Fibroblast of lung (primary cell): ENCODE data around the gene COBL. TPM values are rescaled to one million over a fixed set of nuclear protein-coding genes. Genes with fewer than 3 reads are reported as not detected.
A peak's percentile ranks its signal among the peaks of the same experiment; 100 is the strongest.

ENCODE experiments used
- DNase-seq, 2 donors: peaks; one replicate each; pipeline versions ENCODE4 v3.0.0 to v3.0.0-alpha.2; 2010; ENCODE audit warnings: low read depth in 2 of 2
- H2AFZ ChIP-seq: 2 replicates; pipeline ENCODE4 v1.5.1; 2012; ENCODE audit warnings: low read length, control low read depth, inconsistent platforms
- H3K27ac ChIP-seq: 2 replicates; pipeline ENCODE4 v1.5.1; 2011; ENCODE audit warnings: low read length, control low read depth; ENCODE audit not compliant: insufficient read depth
- H3K27me3 ChIP-seq: 2 replicates; pipeline ENCODE4 v1.5.1; 2011; ENCODE audit warnings: mild to moderate bottlenecking, low read length; ENCODE audit not compliant: control insufficient read depth, insufficient read depth
- H3K36me3 ChIP-seq: 2 replicates; pipeline ENCODE4 v1.5.1; 2011; ENCODE audit warnings: low read length; ENCODE audit not compliant: control insufficient read depth, insufficient read depth
- H3K4me1 ChIP-seq: 2 replicates; pipeline ENCODE4 v1.5.1; 2011; ENCODE audit warnings: low read length; ENCODE audit not compliant: control insufficient read depth, insufficient read depth; ENCODE audit errors: extremely low read depth
- H3K4me2 ChIP-seq: 2 replicates; pipeline ENCODE4 v1.5.1; 2011; ENCODE audit warnings: low read length, control low read depth; ENCODE audit not compliant: insufficient read depth; ENCODE audit errors: extremely low read depth
- H3K4me3 ChIP-seq, 4 experiments: fragments of 200-600 bp in 1 of 4; sonication (generic) in 1 of 4; replicated peaks in 1 of 4; 2 replicates each; pipeline ENCODE4 v1.5.1; 2011 to 2016; ENCODE audit warnings: low read length in 4 of 4, low read depth in 3 of 4, mild to moderate bottlenecking in 3 of 4, control low read depth in 2 of 4, inconsistent platforms in 1 of 4, mixed read lengths in 1 of 4; ENCODE audit not compliant: insufficient read depth in 1 of 4; ENCODE audit errors: control extremely low read depth in 1 of 4
- H3K79me2 ChIP-seq: 2 replicates; pipeline ENCODE4 v1.5.1; 2012; ENCODE audit warnings: mild to moderate bottlenecking, low read length, inconsistent platforms; ENCODE audit not compliant: control insufficient read depth, insufficient read depth
- H3K9ac ChIP-seq: 2 replicates; pipeline ENCODE4 v1.5.1; 2011; ENCODE audit warnings: mild to moderate bottlenecking, low read length, control low read depth; ENCODE audit not compliant: insufficient read depth
- H3K9me3 ChIP-seq: 2 replicates; pipeline ENCODE4 v1.5.1; 2012; ENCODE audit warnings: low read depth, low read length; ENCODE audit not compliant: control insufficient read depth, insufficient read depth
- H4K20me1 ChIP-seq: 2 replicates; pipeline ENCODE4 v1.5.1; 2011; ENCODE audit warnings: low read length; ENCODE audit not compliant: control insufficient read depth, insufficient read depth; ENCODE audit errors: extremely low read depth
- CTCF ChIP-seq, 2 donors: IDR thresholded peaks in 1 of 2; conservative IDR thresholded peaks in 1 of 2; 1 replicate in 1 of 2; 2 replicates in 1 of 2; pipeline ENCODE4 v1.5.1; 2011 to 2012; ENCODE audit warnings: low read length in 2 of 2, control low read depth in 1 of 2, inconsistent platforms in 1 of 2, low read depth in 1 of 2, mild to moderate bottlenecking in 1 of 2
- EZH2 ChIP-seq: IDR thresholded peaks from 2 replicates; pipeline ENCODE4 v1.5.1; 2012; ENCODE audit warnings: low read length, control low read depth, mild to moderate bottlenecking; ENCODE audit errors: missing control alignments
- polyA plus RNA-seq, 2 donors: library from polyadenylated mRNA; depleted of rRNA in 1 of 2; stranded (reverse) in 1 of 2; unstranded in 1 of 2; fragments of >200 nt; gene quantifications; 2 replicates each; pipeline ENCODE4 v1.2.1, GENCODE V29; 2011 to 2012; ENCODE audit warnings: missing spikeins in 1 of 2
- total RNA-seq: library from RNA; depleted of rRNA; stranded (reverse); fragments of >200 nt; gene quantifications from 2 replicates; pipeline ENCODE4 v1.2.1, GENCODE V29; 2014

Gene COBL
- total and polyA plus RNA-seq, 2 donors (not counting 1 experiment from before 2014, with no cell fraction given) = 0.10 to 0.33 TPM

DNA sequence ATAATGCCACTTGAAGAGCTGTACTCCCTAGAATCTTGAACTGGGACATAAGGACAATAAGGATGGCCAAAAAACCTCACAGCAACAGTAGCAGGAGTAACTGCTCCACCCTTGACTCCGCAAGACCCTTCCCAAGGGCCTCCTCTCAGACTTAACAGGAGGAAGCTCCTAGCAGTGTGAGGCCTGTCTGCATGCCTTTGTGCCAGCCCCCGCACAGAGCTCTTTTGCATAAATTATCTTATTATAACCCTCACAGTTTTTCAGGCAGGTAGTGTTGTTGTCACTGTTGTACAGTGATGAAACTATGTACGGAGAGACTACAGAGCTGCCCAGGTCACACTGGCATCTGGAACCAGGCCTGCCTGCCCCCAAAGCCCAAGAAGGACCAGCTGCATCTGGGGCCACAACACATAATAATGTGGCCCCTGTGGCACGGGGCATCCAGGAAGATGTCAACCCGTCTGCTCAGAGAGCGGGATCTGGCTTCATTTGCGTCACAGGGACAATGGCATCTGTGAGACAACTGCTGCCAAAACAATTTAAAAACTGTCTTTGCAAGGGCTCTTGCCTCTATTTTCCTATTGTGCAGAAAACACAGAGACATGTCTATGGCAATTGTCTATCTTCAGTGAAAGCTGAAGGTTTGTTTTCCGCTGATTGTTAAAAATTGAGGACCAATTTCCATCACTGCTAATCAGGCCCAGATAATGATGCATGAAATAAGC is 284.7 kb downstream of the COBL start:
- Histone ChIP-seq H2AFZ (no peak overlapping the region), H3K27me3 (no peaks in the 10 kb centered on the region), H3K9me3 (no peaks in the 10 kb centered on the region), H3K79me2 (no peaks in the 10 kb centered on the region), H4K20me1 (no peaks in the 10 kb centered on the region), H3K4me3 (no peak overlapping the region), H3K27ac (no peak overlapping the region), H3K36me3 (no peaks in the 10 kb centered on the region), H3K4me2 (no peak overlapping the region), H3K9ac (no peak overlapping the region), H3K4me1 (peaks cover 32% of the 10 kb centered on the region)
- TF ChIP-seq EZH2 = no peak
- TF ChIP-seq CTCF (conservative IDR thresholded peaks at IDR 0.05 in 1 of 2, IDR thresholded peaks at IDR 0.05 in 1 of 2; ENCODE audit: low read depth in 1 of 2, low read length in 2 of 2) = no peak
- DNase-seq = no peak

- TF ChIP-seq EZH2 = no peak
- no peak for TF ChIP-seq CTCF (conservative IDR thresholded peaks at IDR 0.05 in 1 of 2, IDR thresholded peaks at IDR 0.05 in 1 of 2; ENCODE audit: low read depth in 1 of 2, low read length in 2 of 2)
- Histone ChIP-seq H3K4me2 (no peak overlapping the region), H3K36me3 (no peaks in the 10 kb centered on the region), H3K27ac (no peak overlapping the region), H3K9me3 (no peaks in the 10 kb centered on the region), H4K20me1 (no peaks in the 10 kb centered on the region), H3K27me3 (no peaks in the 10 kb centered on the region), H2AFZ (no peak overlapping the region), H3K4me3 (no peak overlapping the region), H3K4me1 (peaks cover 32% of the 10 kb centered on the region), H3K79me2 (no peaks in the 10 kb centered on the region), H3K9ac (no peak overlapping the region)
- no peak for DNase-seq
Measured at GRCh38 chr7:51031216-51031615, 285.4 kb downstream of the COBL start.

DNA sequence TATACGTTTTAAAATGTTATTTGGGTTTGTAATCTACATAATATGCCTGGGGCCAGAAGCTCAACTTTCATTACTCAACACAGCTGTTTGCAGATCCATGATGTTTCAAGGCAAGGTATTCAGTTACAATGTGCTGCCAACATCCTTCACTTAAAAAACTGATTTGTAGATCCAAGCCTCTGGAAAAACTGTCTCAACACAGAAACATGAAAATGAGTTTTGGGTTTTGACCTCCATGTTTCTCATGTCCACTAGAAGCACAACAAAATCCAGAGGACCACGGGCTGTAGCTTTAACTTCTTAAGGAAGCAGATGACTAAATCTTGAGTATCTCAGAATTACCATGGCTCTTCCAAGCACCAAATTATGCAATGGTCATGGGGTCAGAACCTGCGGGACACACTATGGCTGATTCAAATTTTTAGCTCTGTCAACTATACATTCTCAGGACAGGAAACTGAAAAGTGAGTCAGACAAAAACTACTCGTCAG is 286.9 kb downstream of the COBL start:
- Histone ChIP-seq H3K4me1 (peaks cover 26% of the 10 kb centered on the region), H3K79me2 (no peaks in the 10 kb centered on the region), H3K36me3 (no peaks in the 10 kb centered on the region), H3K27me3 (no peaks in the 10 kb centered on the region), H3K9ac (no peak overlapping the region), H4K20me1 (no peaks in the 10 kb centered on the region), H3K4me2 (no peak overlapping the region), H3K27ac (peak overlapping the region; percentile 24), H3K9me3 (no peaks in the 10 kb centered on the region), H2AFZ (no peak overlapping the region), H3K4me3 (no peak overlapping the region)
- no peak for TF ChIP-seq EZH2
- TF ChIP-seq CTCF (conservative IDR thresholded peaks at IDR 0.05 in 1 of 2, IDR thresholded peaks at IDR 0.05 in 1 of 2; ENCODE audit: low read depth in 1 of 2, low read length in 2 of 2) = no peak
- peak; percentile 76 to 92 for DNase-seq
